SK-N-SH treated with all-trans-retinoic acid at 6 μM for 48 hours (cell line): ENCODE results near the gene CNPY1.
A peak's percentile ranks its signal among the peaks of the same experiment; 100 is the strongest.

Source experiments
- ATAC-seq: fragments of 200-7000 bp; cut with Tn5 transposase; 3 replicates; pipeline ENCODE4 v1.9.1; 2020; ENCODE audit warnings: mild to moderate bottlenecking, moderate library complexity
- ARNTL ChIP-seq: fragments of 450-650 bp; formaldehyde crosslinking; IDR thresholded peaks from 2 replicates; pipeline ENCODE4 v1.5.0; 2020; ENCODE audit warnings: low read depth, mild to moderate bottlenecking, moderate library complexity, borderline replicate concordance
- BACH2 ChIP-seq: fragments of 250-450 bp; sonication (Bioruptor Pico); IDR thresholded peaks from 2 replicates; pipeline ENCODE4 v1.9.0; 2021; ENCODE audit warnings: mild to moderate bottlenecking, borderline replicate concordance
- CSDC2 ChIP-seq: fragments of 250-450 bp; sonication (Bioruptor Pico); IDR thresholded peaks from 2 replicates; pipeline ENCODE4 v1.5.0; 2020; ENCODE audit warnings: mild to moderate bottlenecking, moderate library complexity
- ESRRG ChIP-seq: fragments of 250-450 bp; sonication (Bioruptor Pico); IDR thresholded peaks from 2 replicates; pipeline ENCODE4 v1.6.1; 2021; ENCODE audit warnings: mild to moderate bottlenecking
- GLIS3 ChIP-seq: fragments of 250-450 bp; sonication (Bioruptor Pico); IDR thresholded peaks from 2 replicates; pipeline ENCODE4 v1.5.0; 2020; ENCODE audit warnings: mild to moderate bottlenecking, moderate library complexity
- ISL1 ChIP-seq: fragments of 250-450 bp; sonication (Bioruptor Pico); IDR thresholded peaks from 2 replicates; pipeline ENCODE4 v2.1.2; 2022; ENCODE audit warnings: mild to moderate bottlenecking, moderate library complexity
- OSR1 ChIP-seq: fragments of 250-450 bp; sonication (Bioruptor Pico); IDR thresholded peaks from 2 replicates; pipeline ENCODE4 v1.8.0; 2022; ENCODE audit warnings: moderate library complexity, mild to moderate bottlenecking, inconsistent platforms
- PPARA ChIP-seq: fragments of 250-450 bp; sonication (Bioruptor Pico); IDR thresholded peaks from 2 replicates; pipeline ENCODE4 v1.5.0; 2020; ENCODE audit warnings: mild to moderate bottlenecking, borderline replicate concordance
- SNAI2 ChIP-seq: fragments of 250-450 bp; sonication (Bioruptor Pico); IDR thresholded peaks from 2 replicates; pipeline ENCODE4 v1.5.0; 2020; ENCODE audit warnings: mild to moderate bottlenecking, moderate library complexity
- TCF4 ChIP-seq: fragments of 250-450 bp; sonication (Bioruptor Pico); IDR thresholded peaks from 2 replicates; pipeline ENCODE4 v1.8.0; 2021; ENCODE audit warnings: mild to moderate bottlenecking, moderate library complexity, borderline replicate concordance
- TOX ChIP-seq: fragments of 250-450 bp; sonication (Bioruptor Pico); IDR thresholded peaks from 2 replicates; pipeline ENCODE4 v1.8.0; 2021; ENCODE audit warnings: mild to moderate bottlenecking, moderate library complexity, borderline replicate concordance
- ZC3H10 ChIP-seq: fragments of 250-450 bp; sonication (Bioruptor Pico); IDR thresholded peaks from 2 replicates; pipeline ENCODE4 v1.5.1; 2021; ENCODE audit warnings: mild to moderate bottlenecking, moderate library complexity
- ZFP30 ChIP-seq: fragments of 450-650 bp; formaldehyde crosslinking; IDR thresholded peaks from 2 replicates; pipeline ENCODE4 v1.5.0; 2022; ENCODE audit warnings: mild to moderate bottlenecking, moderate library complexity
- ZNF70 ChIP-seq: fragments of 450-650 bp; formaldehyde crosslinking; IDR thresholded peaks from 2 replicates; pipeline ENCODE4 v1.5.0; 2020; ENCODE audit warnings: mild to moderate bottlenecking, moderate library complexity
- ZNF8 ChIP-seq: fragments of 450-650 bp; formaldehyde crosslinking; IDR thresholded peaks from 2 replicates; pipeline ENCODE4 v1.5.0; 2020; ENCODE audit warnings: mild to moderate bottlenecking, moderate library complexity
- TF ChIP-seq, protein P1 (sequence below): fragments of 250-450 bp; sonication (Bioruptor Pico); IDR thresholded peaks from 2 replicates; pipeline ENCODE4 v1.8.0; 2020; ENCODE audit warnings: mild to moderate bottlenecking, moderate library complexity, borderline replicate concordance
- TF ChIP-seq, protein P2 (sequence below): fragments of 250-450 bp; sonication (Bioruptor Pico); IDR thresholded peaks from 2 replicates; pipeline ENCODE4 v1.5.1; 2021; ENCODE audit warnings: mild to moderate bottlenecking, moderate library complexity
- TF ChIP-seq, protein P3 (sequence below): fragments of 250-450 bp; sonication (Bioruptor Pico); IDR thresholded peaks from 2 replicates; pipeline ENCODE4 v1.5.0; 2020; ENCODE audit warnings: mild to moderate bottlenecking, moderate library complexity
- TF ChIP-seq, protein P4 (sequence below): fragments of 250-450 bp; sonication (Bioruptor Pico); IDR thresholded peaks from 2 replicates; pipeline ENCODE4 v1.5.1; 2020; ENCODE audit warnings: low read depth, mild to moderate bottlenecking, moderate library complexity
- TF ChIP-seq, protein P5 (sequence below): fragments of 250-450 bp; sonication (Bioruptor Pico); IDR thresholded peaks from 2 replicates; pipeline ENCODE4 v1.8.0; 2021; ENCODE audit warnings: low read depth, mild to moderate bottlenecking, moderate library complexity, borderline replicate concordance

The CNPY1 gene

DNA sequence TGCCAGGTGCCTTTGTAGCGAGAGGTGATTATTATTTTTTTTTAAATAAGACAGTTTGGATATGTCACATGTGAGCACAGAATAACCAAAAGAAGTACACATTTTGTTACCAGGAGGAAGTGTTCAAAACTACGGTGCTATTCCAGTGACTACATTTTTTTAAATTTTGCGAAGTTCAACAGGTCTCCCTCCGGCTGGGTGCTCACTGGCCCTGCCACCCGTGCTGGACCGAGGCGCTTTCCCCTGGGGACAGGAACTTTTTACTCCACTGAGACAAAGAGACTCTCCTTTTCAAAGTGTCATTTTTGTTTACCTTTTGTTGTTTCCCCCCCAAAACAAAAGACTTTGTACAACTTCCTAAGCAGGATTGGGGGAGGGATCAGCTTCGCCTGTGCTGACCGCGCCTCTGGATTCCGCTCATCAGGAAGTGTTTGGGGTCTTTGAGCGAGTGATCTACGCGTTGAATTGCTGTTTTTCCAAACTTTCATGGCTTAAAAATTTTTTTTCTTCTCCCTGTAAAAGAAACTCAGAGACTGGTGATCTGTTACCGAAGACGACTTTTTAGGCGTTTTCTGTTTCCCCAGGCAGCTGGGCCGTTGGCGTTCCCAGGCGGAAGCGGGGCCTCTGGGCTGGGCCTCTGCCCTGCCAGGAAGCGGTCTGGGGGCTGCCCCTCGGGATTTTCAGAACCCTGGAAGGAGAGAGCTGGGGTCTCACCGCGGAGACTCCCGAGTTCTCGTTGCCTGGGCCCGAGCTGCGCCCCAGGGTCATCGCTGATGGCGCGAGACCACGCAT, 81.2 kb downstream of the CNPY1 start:
- ATAC-seq, result no peak
- TF ChIP-seq SNAI2 (CRISPR knock-in tag) (no peak), CSDC2 (CRISPR knock-in tag) (no peak), BACH2 (no peak), ZFP30 (CRISPR knock-in tag) (no peak), PPARA (CRISPR knock-in tag) (no peak), GLIS3 (no peak)
- TF ChIP-seq, protein P1, sequence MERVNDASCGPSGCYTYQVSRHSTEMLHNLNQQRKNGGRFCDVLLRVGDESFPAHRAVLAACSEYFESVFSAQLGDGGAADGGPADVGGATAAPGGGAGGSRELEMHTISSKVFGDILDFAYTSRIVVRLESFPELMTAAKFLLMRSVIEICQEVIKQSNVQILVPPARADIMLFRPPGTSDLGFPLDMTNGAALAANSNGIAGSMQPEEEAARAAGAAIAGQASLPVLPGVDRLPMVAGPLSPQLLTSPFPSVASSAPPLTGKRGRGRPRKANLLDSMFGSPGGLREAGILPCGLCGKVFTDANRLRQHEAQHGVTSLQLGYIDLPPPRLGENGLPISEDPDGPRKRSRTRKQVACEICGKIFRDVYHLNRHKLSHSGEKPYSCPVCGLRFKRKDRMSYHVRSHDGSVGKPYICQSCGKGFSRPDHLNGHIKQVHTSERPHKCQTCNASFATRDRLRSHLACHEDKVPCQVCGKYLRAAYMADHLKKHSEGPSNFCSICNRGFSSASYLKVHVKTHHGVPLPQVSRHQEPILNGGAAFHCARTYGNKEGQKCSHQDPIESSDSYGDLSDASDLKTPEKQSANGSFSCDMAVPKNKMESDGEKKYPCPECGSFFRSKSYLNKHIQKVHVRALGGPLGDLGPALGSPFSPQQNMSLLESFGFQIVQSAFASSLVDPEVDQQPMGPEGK (CRISPR knock-in tag), result no peak
- TF ChIP-seq, protein P2, sequence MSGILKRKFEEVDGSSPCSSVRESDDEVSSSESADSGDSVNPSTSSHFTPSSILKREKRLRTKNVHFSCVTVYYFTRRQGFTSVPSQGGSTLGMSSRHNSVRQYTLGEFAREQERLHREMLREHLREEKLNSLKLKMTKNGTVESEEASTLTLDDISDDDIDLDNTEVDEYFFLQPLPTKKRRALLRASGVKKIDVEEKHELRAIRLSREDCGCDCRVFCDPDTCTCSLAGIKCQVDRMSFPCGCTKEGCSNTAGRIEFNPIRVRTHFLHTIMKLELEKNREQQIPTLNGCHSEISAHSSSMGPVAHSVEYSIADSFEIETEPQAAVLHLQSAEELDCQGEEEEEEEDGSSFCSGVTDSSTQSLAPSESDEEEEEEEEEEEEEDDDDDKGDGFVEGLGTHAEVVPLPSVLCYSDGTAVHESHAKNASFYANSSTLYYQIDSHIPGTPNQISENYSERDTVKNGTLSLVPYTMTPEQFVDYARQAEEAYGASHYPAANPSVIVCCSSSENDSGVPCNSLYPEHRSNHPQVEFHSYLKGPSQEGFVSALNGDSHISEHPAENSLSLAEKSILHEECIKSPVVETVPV, result no peak

DNA sequence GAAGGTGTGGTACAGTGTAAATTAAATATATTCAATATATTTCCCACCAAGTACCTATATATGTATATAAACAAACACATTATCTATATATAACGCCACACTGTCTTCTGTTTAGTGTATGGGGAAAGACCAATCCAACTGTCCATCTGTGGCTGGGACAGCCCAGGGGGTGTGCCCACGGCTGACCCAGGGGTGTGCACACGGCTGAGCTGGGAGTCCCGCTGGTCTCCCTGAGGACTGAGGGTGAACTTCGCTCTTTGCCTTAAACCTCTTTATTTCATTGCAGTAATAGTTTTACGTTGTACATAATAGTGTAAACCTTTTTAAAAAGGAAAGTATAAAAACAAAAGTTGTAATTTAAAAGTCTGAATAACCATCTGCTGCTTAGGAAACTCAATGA, 82.2 kb downstream of the CNPY1 start:
- TF ChIP-seq SNAI2 (CRISPR knock-in tag) (no peak), ZFP30 (CRISPR knock-in tag) (no peak)
- 0 out of 3 replicates have a peak, but pooled peaks have one; percentile 6 for ATAC-seq

DNA sequence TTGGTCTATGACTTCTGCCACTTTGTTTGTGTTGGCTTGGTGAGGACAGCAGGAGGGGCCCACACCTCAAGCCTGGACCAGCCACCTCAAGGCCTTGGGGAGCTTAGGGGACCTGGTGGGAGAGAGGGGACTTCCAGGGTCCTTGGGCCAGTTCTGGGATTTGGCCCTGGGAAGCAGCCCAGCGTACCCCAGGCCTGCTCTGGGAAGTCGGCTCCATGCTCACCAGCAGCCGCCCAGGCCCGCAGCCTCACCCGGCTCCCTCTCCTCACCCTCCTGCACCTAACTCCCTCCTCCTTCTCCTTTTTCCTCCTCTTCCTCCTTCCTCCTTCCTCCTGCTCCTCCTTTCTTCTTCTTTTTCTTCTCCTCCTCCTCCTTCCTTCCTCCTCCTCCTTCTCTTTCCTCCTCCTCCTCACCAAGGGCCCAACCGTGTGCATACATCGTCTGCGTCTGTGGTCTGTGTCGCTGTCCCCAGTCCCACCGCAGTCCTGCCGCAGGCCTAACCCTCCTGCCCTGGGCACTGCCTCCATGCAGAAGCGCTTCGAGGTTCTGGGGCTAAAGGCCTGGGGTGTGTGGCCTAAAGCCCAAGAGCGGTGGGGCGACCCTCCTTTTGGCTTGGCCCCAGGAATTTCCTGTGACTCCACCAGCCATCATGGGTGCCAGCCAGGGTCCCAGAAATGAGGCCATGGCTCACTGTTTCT, 83.1 kb downstream of the CNPY1 start:
- TF ChIP-seq PPARA (CRISPR knock-in tag) (no peak), OSR1 (CRISPR knock-in tag) (no peak), ZNF8 (CRISPR knock-in tag) (no peak), ZNF70 (no peak), CSDC2 (CRISPR knock-in tag) (no peak), TCF4 (CRISPR knock-in tag) (no peak), ARNTL (no peak), BACH2 (no peak), TOX (CRISPR knock-in tag) (no peak), ZC3H10 (CRISPR knock-in tag) (no peak), ESRRG (no peak), ISL1 (CRISPR knock-in tag) (no peak)
- TF ChIP-seq, protein P3, sequence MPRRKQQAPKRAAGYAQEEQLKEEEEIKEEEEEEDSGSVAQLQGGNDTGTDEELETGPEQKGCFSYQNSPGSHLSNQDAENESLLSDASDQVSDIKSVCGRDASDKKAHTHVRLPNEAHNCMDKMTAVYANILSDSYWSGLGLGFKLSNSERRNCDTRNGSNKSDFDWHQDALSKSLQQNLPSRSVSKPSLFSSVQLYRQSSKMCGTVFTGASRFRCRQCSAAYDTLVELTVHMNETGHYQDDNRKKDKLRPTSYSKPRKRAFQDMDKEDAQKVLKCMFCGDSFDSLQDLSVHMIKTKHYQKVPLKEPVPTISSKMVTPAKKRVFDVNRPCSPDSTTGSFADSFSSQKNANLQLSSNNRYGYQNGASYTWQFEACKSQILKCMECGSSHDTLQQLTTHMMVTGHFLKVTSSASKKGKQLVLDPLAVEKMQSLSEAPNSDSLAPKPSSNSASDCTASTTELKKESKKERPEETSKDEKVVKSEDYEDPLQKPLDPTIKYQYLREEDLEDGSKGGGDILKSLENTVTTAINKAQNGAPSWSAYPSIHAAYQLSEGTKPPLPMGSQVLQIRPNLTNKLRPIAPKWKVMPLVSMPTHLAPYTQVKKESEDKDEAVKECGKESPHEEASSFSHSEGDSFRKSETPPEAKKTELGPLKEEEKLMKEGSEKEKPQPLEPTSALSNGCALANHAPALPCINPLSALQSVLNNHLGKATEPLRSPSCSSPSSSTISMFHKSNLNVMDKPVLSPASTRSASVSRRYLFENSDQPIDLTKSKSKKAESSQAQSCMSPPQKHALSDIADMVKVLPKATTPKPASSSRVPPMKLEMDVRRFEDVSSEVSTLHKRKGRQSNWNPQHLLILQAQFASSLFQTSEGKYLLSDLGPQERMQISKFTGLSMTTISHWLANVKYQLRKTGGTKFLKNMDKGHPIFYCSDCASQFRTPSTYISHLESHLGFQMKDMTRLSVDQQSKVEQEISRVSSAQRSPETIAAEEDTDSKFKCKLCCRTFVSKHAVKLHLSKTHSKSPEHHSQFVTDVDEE, result no peak
- TF ChIP-seq, protein P4, sequence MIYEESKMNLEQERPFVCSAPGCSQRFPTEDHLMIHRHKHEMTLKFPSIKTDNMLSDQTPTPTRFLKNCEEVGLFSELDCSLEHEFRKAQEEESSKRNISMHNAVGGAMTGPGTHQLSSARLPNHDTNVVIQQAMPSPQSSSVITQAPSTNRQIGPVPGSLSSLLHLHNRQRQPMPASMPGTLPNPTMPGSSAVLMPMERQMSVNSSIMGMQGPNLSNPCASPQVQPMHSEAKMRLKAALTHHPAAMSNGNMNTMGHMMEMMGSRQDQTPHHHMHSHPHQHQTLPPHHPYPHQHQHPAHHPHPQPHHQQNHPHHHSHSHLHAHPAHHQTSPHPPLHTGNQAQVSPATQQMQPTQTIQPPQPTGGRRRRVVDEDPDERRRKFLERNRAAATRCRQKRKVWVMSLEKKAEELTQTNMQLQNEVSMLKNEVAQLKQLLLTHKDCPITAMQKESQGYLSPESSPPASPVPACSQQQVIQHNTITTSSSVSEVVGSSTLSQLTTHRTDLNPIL, result no peak
- TF ChIP-seq, protein P1 (CRISPR knock-in tag), result no peak
- TF ChIP-seq, protein P2, result no peak
- TF ChIP-seq, protein P5, sequence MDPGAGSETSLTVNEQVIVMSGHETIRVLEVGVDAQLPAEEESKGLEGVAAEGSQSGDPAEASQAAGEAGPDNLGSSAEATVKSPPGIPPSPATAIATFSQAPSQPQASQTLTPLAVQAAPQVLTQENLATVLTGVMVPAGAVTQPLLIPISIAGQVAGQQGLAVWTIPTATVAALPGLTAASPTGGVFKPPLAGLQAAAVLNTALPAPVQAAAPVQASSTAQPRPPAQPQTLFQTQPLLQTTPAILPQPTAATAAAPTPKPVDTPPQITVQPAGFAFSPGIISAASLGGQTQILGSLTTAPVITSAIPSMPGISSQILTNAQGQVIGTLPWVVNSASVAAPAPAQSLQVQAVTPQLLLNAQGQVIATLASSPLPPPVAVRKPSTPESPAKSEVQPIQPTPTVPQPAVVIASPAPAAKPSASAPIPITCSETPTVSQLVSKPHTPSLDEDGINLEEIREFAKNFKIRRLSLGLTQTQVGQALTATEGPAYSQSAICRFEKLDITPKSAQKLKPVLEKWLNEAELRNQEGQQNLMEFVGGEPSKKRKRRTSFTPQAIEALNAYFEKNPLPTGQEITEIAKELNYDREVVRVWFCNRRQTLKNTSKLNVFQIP, result no peak

More for the DNA sequence above, 83.1 kb downstream of the CNPY1 start:
- no peak for ATAC-seq
